Midbrain (tissue), 1 donor: ENCODE data around the gene MON1B.

Experiments used
- DNase-seq: peaks from one replicate; lab custom pipeline; 2025; lab: John Stamatoyannopoulos, UW

MON1B gene

DNA sequence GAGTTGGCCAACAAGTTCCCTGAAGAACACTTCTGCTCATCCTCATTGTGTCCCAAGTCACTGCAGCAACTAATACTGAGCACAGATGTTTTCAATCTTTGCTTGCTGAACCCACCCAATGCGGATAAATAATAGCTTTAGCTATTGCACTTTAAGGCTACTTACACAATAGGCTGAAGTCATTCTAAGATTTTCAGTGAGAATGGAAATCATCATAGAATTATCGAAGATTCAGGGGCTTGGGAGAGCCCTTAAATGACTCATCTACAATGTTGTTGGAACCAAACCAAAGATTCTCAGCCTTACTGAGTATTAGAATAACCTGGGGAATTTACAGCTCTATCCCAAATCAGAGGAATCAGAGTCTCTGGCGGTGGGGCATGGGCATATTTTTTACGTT lies 59.4 kb downstream of the MON1B start:
- DNase-seq, result no peak
